ENCODE results near the gene PSAP.
A peak's percentile ranks its signal among the peaks of the same experiment; 100 is the strongest.
"Not testable (repeated sequence)": the region's sequence is repeated elsewhere in the genome, so short reads cannot be mapped to it uniquely, and the experiment has no call there.

The PSAP gene

GRCh38 chr10:71873582-71874211 is 22.6 kb upstream of the PSAP start:
- DNase-seq: peak in 3 of 4 experiments; percentile 25 to 45 (median 40)

GRCh38 chr10:71869601-71870000 is 18.6 kb upstream of the PSAP start:
- DNase-seq: not testable (repeated sequence)

- DNase-seq: peak; percentile 93 to 98 (median 96)
These were observed 17.2 kb upstream of the PSAP start for GRCh38 chr10:71868192-71868697.

GRCh38 chr10:71865561-71866041 is 14.6 kb upstream of the PSAP start:
- DNase-seq: peak in 1 of 4 experiments; percentile 17

GRCh38 chr10:71864911-71865361 is 13.9 kb upstream of the PSAP start:
- peak; percentile 27 to 62 (median 52) for DNase-seq

- no peak for DNase-seq
These were observed 12.2 kb upstream of the PSAP start for GRCh38 chr10:71863203-71863602.

GRCh38 chr10:71860243-71861029 is 9.4 kb upstream of the PSAP start:
- peak; percentile 96 to 99 (median 96) for DNase-seq

- peak; percentile 90 to 95 (median 93) for DNase-seq
These were observed 7.2 kb upstream of the PSAP start for GRCh38 chr10:71857934-71858890.

GRCh38 chr10:71856619-71857018 is 5.6 kb upstream of the PSAP start:
- DNase-seq: no peak

GRCh38 chr10:71854031-71854430 is 3.0 kb upstream of the PSAP start:
- DNase-seq: no peak

GRCh38 chr10:71852355-71852937 is 1.4 kb upstream of the PSAP start:
- DNase-seq: peak; percentile 88 to 95 (median 93)

GRCh38 chr10:71851465-71852095 is 529 bp upstream of the PSAP start:
- DNase-seq: peak; percentile 70 to 85 (median 81)

GRCh38 chr10:71850021-71850742 is 869 bp downstream of the PSAP start:
- peak in 2 of 4 experiments; percentile 35 to 37 for DNase-seq

- DNase-seq: peak; percentile 38 to 56 (median 43)
These were observed 1.6 kb downstream of the PSAP start for GRCh38 chr10:71849461-71849908.

GRCh38 chr10:71848325-71849275 is 2.5 kb downstream of the PSAP start:
- peak in 3 of 4 experiments; percentile 28 to 48 (median 35) for DNase-seq

GRCh38 chr10:71847418-71847817 is 3.6 kb downstream of the PSAP start:
- peak in 1 of 4 experiments; percentile 13 for DNase-seq

- peak; percentile 68 to 77 (median 77) for DNase-seq
These were observed 4.2 kb downstream of the PSAP start for GRCh38 chr10:71846816-71847215.

- peak in 3 of 4 experiments; percentile 27 to 63 (median 42) for DNase-seq
These were observed 5.3 kb downstream of the PSAP start for GRCh38 chr10:71845410-71846405.

Data from suppressor macrophage (primary cell).